Astrocyte (in vitro differentiated cells and primary cell): ENCODE results near the gene SLC25A5. TPM values are rescaled to one million over a fixed set of nuclear protein-coding genes. Genes with fewer than 3 reads are reported as not detected.

Experiments
- DNase-seq: peaks from one replicate; pipeline ENCODE4 v3.0.0-alpha.2; 2010; ENCODE audit warnings: low read depth
- FAIRE-seq: peaks from 2 replicates; lab custom pipeline; 2011; peaks lifted over from hg19 to GRCh38; lab: Jason Lieb, UNC
- H2AFZ ChIP-seq: 2 replicates; pipeline ENCODE4 v1.6.0; 2012; ENCODE audit warnings: low read depth, low read length, inconsistent platforms
- H3K27ac ChIP-seq: 2 replicates; pipeline ENCODE4 v1.5.1; 2011; ENCODE audit warnings: low read depth, low read length, inconsistent platforms
- H3K27me3 ChIP-seq: 2 replicates; pipeline ENCODE4 v1.6.0; 2011; ENCODE audit warnings: low read length, inconsistent platforms; ENCODE audit not compliant: insufficient read depth
- H3K36me3 ChIP-seq: 2 replicates; pipeline ENCODE4 v1.5.1; 2011; ENCODE audit warnings: low read length, inconsistent platforms; ENCODE audit not compliant: insufficient read depth
- H3K4me1 ChIP-seq: 2 replicates; pipeline ENCODE4 v1.5.1; 2011; ENCODE audit warnings: low read length, inconsistent platforms; ENCODE audit not compliant: insufficient read depth
- H3K4me2 ChIP-seq: 2 replicates; pipeline ENCODE4 v1.6.0; 2012; ENCODE audit warnings: low read length, inconsistent platforms
- H3K4me3 ChIP-seq: 2 replicates; pipeline ENCODE4 v1.5.1; 2011; ENCODE audit warnings: low read depth, mild to moderate bottlenecking, low read length, inconsistent platforms; ENCODE audit not compliant: insufficient read depth
- H3K79me2 ChIP-seq: 2 replicates; pipeline ENCODE4 v1.6.0; 2012; ENCODE audit warnings: mild to moderate bottlenecking, low read length, inconsistent platforms; ENCODE audit not compliant: insufficient read depth
- H3K9ac ChIP-seq: 2 replicates; pipeline ENCODE4 v1.6.0; 2012; ENCODE audit warnings: mild to moderate bottlenecking, low read length, inconsistent platforms
- H3K9me3 ChIP-seq: 2 replicates; pipeline ENCODE4 v1.5.1; 2012; ENCODE audit warnings: low read depth, mild to moderate bottlenecking, low read length, inconsistent platforms; ENCODE audit not compliant: insufficient read depth
- H4K20me1 ChIP-seq: 2 replicates; pipeline ENCODE4 v1.6.0; 2012; ENCODE audit warnings: low read length, inconsistent platforms; ENCODE audit not compliant: insufficient read depth
- H3K27ac Mint-ChIP-seq: one replicate; pipeline ENCODE4 v1.8.0; 2021; ENCODE audit warnings: mild to moderate bottlenecking, mixed read lengths; ENCODE audit not compliant: unreplicated experiment
- H3K27me3 Mint-ChIP-seq: one replicate; pipeline ENCODE4 v1.8.0; 2021; ENCODE audit warnings: low read depth, mixed read lengths; ENCODE audit not compliant: unreplicated experiment
- H3K36me3 Mint-ChIP-seq: one replicate; pipeline ENCODE4 v1.8.0; 2021; ENCODE audit warnings: low read depth, mixed read lengths; ENCODE audit not compliant: unreplicated experiment
- H3K4me1 Mint-ChIP-seq: one replicate; pipeline ENCODE4 v1.8.0; 2021; ENCODE audit warnings: low read depth, mixed read lengths; ENCODE audit not compliant: unreplicated experiment
- H3K4me3 Mint-ChIP-seq: one replicate; pipeline ENCODE4 v1.8.0; 2021; ENCODE audit warnings: mild to moderate bottlenecking, moderate library complexity, mixed read lengths; ENCODE audit not compliant: unreplicated experiment
- H3K9me3 Mint-ChIP-seq: one replicate; pipeline ENCODE4 v1.8.0; 2021; ENCODE audit warnings: mild to moderate bottlenecking, mixed read lengths; ENCODE audit not compliant: unreplicated experiment
- EZH2 ChIP-seq: IDR thresholded peaks from 2 replicates; pipeline ENCODE4 v1.6.1; 2012; ENCODE audit warnings: mild to moderate bottlenecking, low read length, inconsistent platforms; ENCODE audit not compliant: insufficient read depth
- total RNA-seq: library from RNA; stranded (reverse); gene quantifications from 2 replicates; pipeline ENCODE4 v1.2.1, GENCODE V29; 2021
- TF ChIP-seq, protein P1 (sequence below): IDR thresholded peaks from 2 replicates; pipeline ENCODE4 v1.5.1; 2011; ENCODE audit warnings: low read depth, mild to moderate bottlenecking, inconsistent platforms, low read length, moderate library complexity; ENCODE audit not compliant: insufficient read depth

SLC25A5 gene
- total RNA-seq, 1 donor from 2014 or later, result 176 TPM

- DNase-seq (no peak), FAIRE-seq (no peak)
- Histone ChIP-seq H2AFZ (no peak overlapping the region), H3K27ac (no peak overlapping the region), H3K36me3 (no peaks in the 10 kb centered on the region), H4K20me1 (no peaks in the 10 kb centered on the region), H3K9ac (no peak overlapping the region), H3K79me2 (no peaks in the 10 kb centered on the region), H3K4me1 (peaks cover 16% of the 10 kb centered on the region), H3K4me2 (no peak overlapping the region), H3K27me3 (no peaks in the 10 kb centered on the region), H3K9me3 (no peaks in the 10 kb centered on the region), H3K4me3 (no peak overlapping the region)
- H3K4me3 Mint-ChIP-seq, result no peak overlapping the region
- no peak overlapping the region for H3K27ac Mint-ChIP-seq
- H3K9me3 Mint-ChIP-seq, result no peaks in the 10 kb centered on the region
- H3K36me3 Mint-ChIP-seq, result no peaks in the 10 kb centered on the region
- H3K4me1 Mint-ChIP-seq, result peaks cover 14% of the 10 kb centered on the region
- TF ChIP-seq, protein P1, sequence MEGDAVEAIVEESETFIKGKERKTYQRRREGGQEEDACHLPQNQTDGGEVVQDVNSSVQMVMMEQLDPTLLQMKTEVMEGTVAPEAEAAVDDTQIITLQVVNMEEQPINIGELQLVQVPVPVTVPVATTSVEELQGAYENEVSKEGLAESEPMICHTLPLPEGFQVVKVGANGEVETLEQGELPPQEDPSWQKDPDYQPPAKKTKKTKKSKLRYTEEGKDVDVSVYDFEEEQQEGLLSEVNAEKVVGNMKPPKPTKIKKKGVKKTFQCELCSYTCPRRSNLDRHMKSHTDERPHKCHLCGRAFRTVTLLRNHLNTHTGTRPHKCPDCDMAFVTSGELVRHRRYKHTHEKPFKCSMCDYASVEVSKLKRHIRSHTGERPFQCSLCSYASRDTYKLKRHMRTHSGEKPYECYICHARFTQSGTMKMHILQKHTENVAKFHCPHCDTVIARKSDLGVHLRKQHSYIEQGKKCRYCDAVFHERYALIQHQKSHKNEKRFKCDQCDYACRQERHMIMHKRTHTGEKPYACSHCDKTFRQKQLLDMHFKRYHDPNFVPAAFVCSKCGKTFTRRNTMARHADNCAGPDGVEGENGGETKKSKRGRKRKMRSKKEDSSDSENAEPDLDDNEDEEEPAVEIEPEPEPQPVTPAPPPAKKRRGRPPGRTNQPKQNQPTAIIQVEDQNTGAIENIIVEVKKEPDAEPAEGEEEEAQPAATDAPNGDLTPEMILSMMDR, result no peak
- TF ChIP-seq EZH2, result no peak
- H3K27me3 Mint-ChIP-seq, result no peaks in the 10 kb centered on the region
Observed at GRCh38 chrX:119505945-119506344, 37.7 kb downstream of the SLC25A5 start.

- Mint-ChIP-seq H3K27ac (no peak overlapping the region), H3K36me3 (no peaks in the 10 kb centered on the region), H3K4me3 (no peak overlapping the region), H3K4me1 (peaks cover 14% of the 10 kb centered on the region), H3K9me3 (no peaks in the 10 kb centered on the region), H3K27me3 (no peaks in the 10 kb centered on the region)
- H4K20me1 ChIP-seq, result no peaks in the 10 kb centered on the region
- TF ChIP-seq EZH2, result no peak
- TF ChIP-seq, protein P1, result no peak
- no peaks in the 10 kb centered on the region for H3K79me2 ChIP-seq
- no peak overlapping the region for H3K4me2 ChIP-seq
- H3K9me3 ChIP-seq, result no peaks in the 10 kb centered on the region
- FAIRE-seq (no peak), DNase-seq (no peak)
- H3K36me3 ChIP-seq, result no peaks in the 10 kb centered on the region
- no peak overlapping the region for H3K9ac ChIP-seq
- no peak overlapping the region for H3K4me3 ChIP-seq
- H2AFZ ChIP-seq, result no peak overlapping the region
- no peaks in the 10 kb centered on the region for H3K27me3 ChIP-seq
- peaks cover 16% of the 10 kb centered on the region for H3K4me1 ChIP-seq
- no peak overlapping the region for H3K27ac ChIP-seq
Observed at GRCh38 chrX:119507206-119507605, 39.0 kb downstream of the SLC25A5 start.

DNA sequence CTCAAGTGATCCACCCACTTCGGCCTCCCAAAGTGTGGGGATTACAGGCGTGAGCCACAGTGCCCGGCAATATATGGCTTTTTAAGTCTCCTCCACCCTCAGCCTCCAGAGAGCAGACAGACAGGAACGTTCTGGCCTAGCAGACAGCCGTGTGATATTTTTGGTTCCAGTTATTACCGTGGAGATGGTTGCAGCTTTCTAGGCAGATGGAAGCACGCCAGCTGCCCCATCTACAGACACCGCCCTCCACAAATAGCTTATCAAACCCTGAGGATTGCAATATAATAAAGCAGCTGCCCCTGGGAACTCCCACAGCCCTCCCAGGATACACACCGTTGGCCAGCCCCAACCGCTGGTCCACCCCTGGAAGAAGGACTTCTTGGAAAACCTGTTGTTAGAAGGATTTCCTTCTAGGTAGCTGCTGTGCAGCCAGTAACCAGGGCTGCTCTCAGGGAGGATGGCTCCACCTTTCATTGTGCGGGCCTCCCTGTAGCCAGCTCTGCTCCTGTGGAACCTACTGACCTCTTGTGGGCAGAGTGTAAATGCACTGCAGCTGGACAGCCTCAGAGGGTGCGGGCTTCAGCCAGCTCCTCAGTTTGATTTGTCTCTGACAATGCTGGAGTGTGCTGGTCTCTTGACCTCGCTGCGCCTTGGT, 44.0 kb downstream of the SLC25A5 start:
- Histone ChIP-seq H3K27me3 (no peaks in the 10 kb centered on the region), H3K79me2 (no peaks in the 10 kb centered on the region), H3K4me2 (no peak overlapping the region), H2AFZ (peak overlapping the region; percentile 18), H4K20me1 (no peaks in the 10 kb centered on the region), H3K4me1 (no peaks in the 10 kb centered on the region), H3K4me3 (no peak overlapping the region), H3K27ac (no peak overlapping the region), H3K9ac (no peak overlapping the region), H3K9me3 (no peaks in the 10 kb centered on the region), H3K36me3 (no peaks in the 10 kb centered on the region)
- FAIRE-seq, result peak; percentile 93
- Mint-ChIP-seq H3K9me3 (no peaks in the 10 kb centered on the region), H3K4me3 (no peak overlapping the region), H3K36me3 (no peaks in the 10 kb centered on the region), H3K27ac (no peak overlapping the region), H3K27me3 (peaks cover 6% of the 10 kb centered on the region), H3K4me1 (peaks cover 5% of the 10 kb centered on the region)
- TF ChIP-seq, protein P1, result peak; percentile 52
- TF ChIP-seq EZH2, result no peak
- peak; percentile 32 for DNase-seq
